Natural killer cell (primary cell): ENCODE measurements around the gene RBM20. TPM values are rescaled to one million over a fixed set of nuclear protein-coding genes. Genes with fewer than 3 reads are reported as not detected.
A peak's percentile ranks its signal among the peaks of the same experiment; 100 is the strongest.

Experiments
- ATAC-seq, 3 donors: fragments of 150-1000 bp in 2 of 3; fragments of 200-7000 bp in 1 of 3; cut with Tn5 transposase; 1 replicate in 1 of 3; 2 replicates in 2 of 3; pipeline ENCODE4 v1.10.0; 2021; ENCODE audit warnings: mild to moderate bottlenecking in 2 of 3, moderate library complexity in 2 of 3
- DNase-seq, 2 donors: peaks; one replicate each; pipeline versions ENCODE4 v3.0.0 to v3.0.0-alpha.2; 2013 to 2021; ENCODE audit warnings: mixed read lengths in 1 of 2
- H3K27ac ChIP-seq: one replicate; pipeline ENCODE4 v1.5.1; 2013; ENCODE audit warnings: mild to moderate bottlenecking, low read length
- H3K27me3 ChIP-seq: one replicate; pipeline ENCODE4 v1.6.1; 2013; ENCODE audit warnings: low read length; ENCODE audit not compliant: control insufficient read depth, insufficient read depth
- H3K36me3 ChIP-seq: one replicate; pipeline ENCODE4 v1.6.1; 2013; ENCODE audit warnings: low read length; ENCODE audit not compliant: control insufficient read depth, insufficient read depth
- H3K4me1 ChIP-seq: one replicate; pipeline ENCODE4 v1.6.1; 2013; ENCODE audit warnings: low read length; ENCODE audit not compliant: control insufficient read depth, insufficient read depth
- H3K4me3 ChIP-seq: one replicate; pipeline ENCODE4 v1.5.1; 2013; ENCODE audit warnings: low read length
- H3K9me3 ChIP-seq: one replicate; pipeline ENCODE4 v1.6.1; 2013; ENCODE audit warnings: low read length; ENCODE audit not compliant: control insufficient read depth, insufficient read depth
- H3K27ac Mint-ChIP-seq, 2 donors: one replicate each; pipeline ENCODE4 v1.8.0; 2022; ENCODE audit warnings: mild to moderate bottlenecking in 2 of 2, mixed read lengths in 2 of 2, moderate library complexity in 1 of 2
- H3K27me3 Mint-ChIP-seq, 2 donors: one replicate each; pipeline ENCODE4 v1.8.0; 2022; ENCODE audit warnings: low read depth in 2 of 2, mixed read lengths in 2 of 2
- H3K36me3 Mint-ChIP-seq: one replicate; pipeline ENCODE4 v1.8.0; 2022; ENCODE audit warnings: mixed read lengths
- H3K4me1 Mint-ChIP-seq, 2 donors: one replicate each; pipeline ENCODE4 v1.8.0; 2022; ENCODE audit warnings: mixed read lengths in 2 of 2
- H3K4me3 Mint-ChIP-seq: one replicate; pipeline ENCODE4 v1.8.0; 2022; ENCODE audit warnings: mild to moderate bottlenecking, moderate library complexity, mixed read lengths
- H3K9me3 Mint-ChIP-seq, 2 donors: one replicate each; pipeline ENCODE4 v1.8.0; 2022; ENCODE audit warnings: mixed read lengths in 2 of 2
- CTCF ChIP-seq: fragments of 200-600 bp; IDR thresholded peaks from one replicate; pipeline ENCODE4 v1.8.0; 2022; ENCODE audit warnings: antibody characterized with exemption
- WGBS: methylation state at CpG from one replicate; pipeline ENCODE4 v1.1.7; 2013; ENCODE audit warnings: missing lambda C conversion rate; ENCODE audit not compliant: insufficient coverage; 5-methylcytosine and 5-hydroxymethylcytosine counted together
- intact Hi-C: fragments of 100-400 bp; cut with micrococcal nuclease; formaldehyde crosslinking; loops from one replicate; pipeline ENCODE4 v1.14.2; 2022
- total RNA-seq, 4 donors: library from RNA; stranded (reverse); fragments of 120-200 nt in 1 of 4; gene quantifications; one replicate each; pipeline versions ENCODE4 v1.2.3 to v1.2.4, GENCODE V29; 2013 to 2022

RBM20 gene
- total RNA-seq, 3 donors from 2014 or later (not counting 1 experiment from before 2014, with no cell fraction given): 0.35 TPM; not detected in 2

GRCh38 chr10:110818311-110819256, 174.4 kb downstream of the RBM20 start:
- Mint-ChIP-seq H3K9me3 (no peaks in the 10 kb centered on the region), H3K4me3 (no peak overlapping the region), H3K4me1 (peaks cover 6 to 19% of the 10 kb centered on the region in 2 donors), H3K36me3 (no peaks in the 10 kb centered on the region), H3K27me3 (peaks cover 0 to 2% of the 10 kb centered on the region in 2 donors), H3K27ac (peak overlapping the region in 1 of 2 donors; percentile 49)
- Histone ChIP-seq H3K9me3 (no peaks in the 10 kb centered on the region), H3K36me3 (no peaks in the 10 kb centered on the region), H3K4me1 (peaks cover 9% of the 10 kb centered on the region), H3K4me3 (no peak overlapping the region), H3K27ac (no peak overlapping the region), H3K27me3 (no peaks in the 10 kb centered on the region)
- DNase-seq (no peak), ATAC-seq (no peak)
- 92% methylated on average over 8 of the region's 8 CpGs for WGBS
- intact Hi-C loops: no loop called here
- TF ChIP-seq CTCF: no peak

GRCh38 chr10:110820321-110820814, 176.2 kb downstream of the RBM20 start:
- no peak for TF ChIP-seq CTCF
- Mint-ChIP-seq H3K36me3 (no peaks in the 10 kb centered on the region), H3K27me3 (peaks cover 0 to 2% of the 10 kb centered on the region in 2 donors), H3K4me3 (no peak overlapping the region), H3K9me3 (no peaks in the 10 kb centered on the region), H3K4me1 (peaks cover 6 to 16% of the 10 kb centered on the region in 2 donors), H3K27ac (no peak overlapping the region)
- Histone ChIP-seq H3K27ac (no peak overlapping the region), H3K36me3 (no peaks in the 10 kb centered on the region), H3K9me3 (no peaks in the 10 kb centered on the region), H3K27me3 (no peaks in the 10 kb centered on the region), H3K4me1 (peaks cover 9% of the 10 kb centered on the region), H3K4me3 (no peak overlapping the region)
- intact Hi-C loops: no loop called here
- no peak for ATAC-seq
- no peak for DNase-seq
- WGBS: 96% methylated on average over 8 of the region's 8 CpGs

GRCh38 chr10:110821508-110821907, 177.4 kb downstream of the RBM20 start:
- DNase-seq: no peak
- no peaks in the 10 kb centered on the region for H3K36me3 ChIP-seq
- H3K4me1 ChIP-seq: peaks cover 5% of the 10 kb centered on the region
- no peaks in the 10 kb centered on the region for H3K27me3 ChIP-seq
- 100% methylated on average over 7 of the region's 7 CpGs for WGBS
- H3K9me3 ChIP-seq: no peaks in the 10 kb centered on the region
- H3K27me3 Mint-ChIP-seq: peaks cover 0 to 2% of the 10 kb centered on the region in 2 donors
- H3K27ac ChIP-seq: no peak overlapping the region
- H3K4me3 Mint-ChIP-seq: no peak overlapping the region
- no peaks in the 10 kb centered on the region for H3K36me3 Mint-ChIP-seq
- no peak overlapping the region for H3K4me3 ChIP-seq
- TF ChIP-seq CTCF: no peak
- intact Hi-C loops: no loop called here
- no peak for ATAC-seq
- H3K27ac Mint-ChIP-seq: no peak overlapping the region
- no peaks in the 10 kb centered on the region for H3K9me3 Mint-ChIP-seq
- peaks cover 0 to 5% of the 10 kb centered on the region in 2 donors for H3K4me1 Mint-ChIP-seq
